Prostate gland (tissue), 2 donors: ENCODE results near the gene LBH.

ENCODE experiments used
- CTCF ChIP-seq, 4 experiments: fragments of 200-600 bp in 2 of 4; fragments of 450-650 bp in 2 of 4; sonication (generic) in 2 of 4; IDR thresholded peaks; 1 replicate in 3 of 4; 2 replicates in 1 of 4; pipeline ENCODE4 v1.5.1; 2016 to 2019; ENCODE audit warnings: antibody characterized with exemption in 4 of 4, mild to moderate bottlenecking in 2 of 4, moderate library complexity in 2 of 4
- POLR2A ChIP-seq: fragments of 450-650 bp; IDR thresholded peaks from one replicate; pipeline ENCODE4 v1.6.1; 2016; ENCODE audit warnings: antibody characterized with exemption, mild to moderate bottlenecking

GRCh38 chr2:30270166-30270565 is 38.8 kb downstream of the LBH start:
- no peak for TF ChIP-seq CTCF (IDR thresholded peaks at IDR 0.05)
- no peak for TF ChIP-seq POLR2A
